Renal pelvis (tissue), 12 donors: Measurements from ENCODE around the gene PDZD7. TPM values are rescaled to one million over a fixed set of nuclear protein-coding genes. Genes with fewer than 3 reads are reported as not detected.

Experiments
- DNase-seq: peaks from one replicate; pipeline ENCODE4 v3.0.0-alpha.2; 2013
- long read RNA-seq, 16 experiments: transcript quantifications; one replicate each; lab custom pipeline, GENCODE V29; 2026
- polyA plus RNA-seq, 3 donors: library from polyadenylated mRNA; unstranded; fragments of 120-200 nt; gene quantifications; one replicate each; pipeline ENCODE4 v1.2.1, GENCODE V29; 2013; ENCODE audit not compliant: insufficient read length in 3 of 3

The PDZD7 gene
- 1 to 10 TPM; 2.8 to 5.6 (median 3.2) TPM for polyA plus RNA-seq
- long read RNA-seq, donor 1: 0 reads
- long read RNA-seq, donor 2, partial matches to known transcripts: 0 of 1 reads
- long read RNA-seq, donor 2, other reads (novel, unspliced or antisense): 0 of 1 reads
- long read RNA-seq, donor 3: 0 reads
- long read RNA-seq, donor 4, partial matches to known transcripts: 43 of 44 reads
- long read RNA-seq, donor 4, other reads (novel, unspliced or antisense): 0 of 44 reads
- long read RNA-seq, donor 5: 0 reads
- long read RNA-seq, donor 6, partial matches to known transcripts: 0 of 1 reads
- long read RNA-seq, donor 6, other reads (novel, unspliced or antisense): 0 of 1 reads
- long read RNA-seq, donor 7: 0 reads
- long read RNA-seq, donor 8: 0 reads
- long read RNA-seq, donor 9, partial matches to known transcripts: 0 of 1 reads
- long read RNA-seq, donor 9, other reads (novel, unspliced or antisense): 0 of 1 reads
- long read RNA-seq, donor 10, partial matches to known transcripts: 0 of 1 reads
- long read RNA-seq, donor 10, other reads (novel, unspliced or antisense): 0 of 1 reads
- long read RNA-seq, donor 11: 0 reads
- long read RNA-seq, donor 12, partial matches to known transcripts: 0 of 1 reads
- long read RNA-seq, donor 12, other reads (novel, unspliced or antisense): 0 of 1 reads
- long read RNA-seq, donor 13, partial matches to known transcripts: 0 of 1 reads
- long read RNA-seq, donor 13, other reads (novel, unspliced or antisense): 0 of 1 reads
- long read RNA-seq, donor 14: 0 reads
- long read RNA-seq, donor 15, partial matches to known transcripts: 0 of 1 reads
- long read RNA-seq, donor 15, other reads (novel, unspliced or antisense): 0 of 1 reads
- long read RNA-seq, donor 16, partial matches to known transcripts: 14 of 28 reads
- long read RNA-seq, donor 16, other reads (novel, unspliced or antisense): 14 of 28 reads

GRCh38 chr10:101031128-101031795, at the start of gene PDZD7, which contains the start of gene SFXN3:
Gene PDZD7 (minus strand): TSS chr10:101031129. CDS start chr10:101030219, 910 bp downstream.
Gene SFXN3 (plus strand): TSS chr10:101031234. CDS start chr10:101034695, 3,461 bp downstream.
- DNase-seq: peak; percentile 90

GRCh38 chr10:101079874-101080273, 48.9 kb upstream of the PDZD7 start:
- no peak for DNase-seq

- no peak for DNase-seq
Observed at GRCh38 chr10:101076630-101077029, 45.7 kb upstream of the PDZD7 start.

GRCh38 chr10:101075775-101076174, 44.8 kb upstream of the PDZD7 start:
- DNase-seq: no peak

DNA sequence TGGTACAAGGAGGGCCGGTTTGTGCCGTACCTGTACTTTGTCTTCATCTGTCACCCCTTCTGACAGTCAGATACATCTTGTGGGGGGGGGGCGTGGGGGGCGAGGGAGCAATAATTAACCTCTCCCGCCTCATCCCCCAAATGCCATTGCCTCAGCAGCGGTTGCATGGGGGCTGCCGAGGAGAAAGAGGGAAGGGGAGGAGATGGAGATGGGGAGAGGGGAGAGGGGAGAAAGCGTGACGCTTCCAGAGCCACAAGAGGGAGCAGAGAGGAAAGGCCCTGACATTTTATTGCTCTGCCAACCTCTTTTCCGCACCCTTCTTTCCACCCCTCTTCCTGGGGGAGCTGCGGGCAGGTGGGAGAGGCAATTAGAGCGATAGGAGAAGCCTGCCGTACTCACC, 42.7 kb upstream of the PDZD7 start:
- DNase-seq: no peak

GRCh38 chr10:101072923-101073322, 42.0 kb upstream of the PDZD7 start:
- DNase-seq: no peak

- DNase-seq: no peak
Observed at GRCh38 chr10:101071885-101072433, 41.0 kb upstream of the PDZD7 start.

GRCh38 chr10:101071267-101071884, 40.4 kb upstream of the PDZD7 start:
- DNase-seq: no peak

- no peak for DNase-seq
Observed at GRCh38 chr10:101070098-101070497, 39.2 kb upstream of the PDZD7 start.

GRCh38 chr10:101069441-101069840, 38.5 kb upstream of the PDZD7 start:
- DNase-seq: no peak

DNA sequence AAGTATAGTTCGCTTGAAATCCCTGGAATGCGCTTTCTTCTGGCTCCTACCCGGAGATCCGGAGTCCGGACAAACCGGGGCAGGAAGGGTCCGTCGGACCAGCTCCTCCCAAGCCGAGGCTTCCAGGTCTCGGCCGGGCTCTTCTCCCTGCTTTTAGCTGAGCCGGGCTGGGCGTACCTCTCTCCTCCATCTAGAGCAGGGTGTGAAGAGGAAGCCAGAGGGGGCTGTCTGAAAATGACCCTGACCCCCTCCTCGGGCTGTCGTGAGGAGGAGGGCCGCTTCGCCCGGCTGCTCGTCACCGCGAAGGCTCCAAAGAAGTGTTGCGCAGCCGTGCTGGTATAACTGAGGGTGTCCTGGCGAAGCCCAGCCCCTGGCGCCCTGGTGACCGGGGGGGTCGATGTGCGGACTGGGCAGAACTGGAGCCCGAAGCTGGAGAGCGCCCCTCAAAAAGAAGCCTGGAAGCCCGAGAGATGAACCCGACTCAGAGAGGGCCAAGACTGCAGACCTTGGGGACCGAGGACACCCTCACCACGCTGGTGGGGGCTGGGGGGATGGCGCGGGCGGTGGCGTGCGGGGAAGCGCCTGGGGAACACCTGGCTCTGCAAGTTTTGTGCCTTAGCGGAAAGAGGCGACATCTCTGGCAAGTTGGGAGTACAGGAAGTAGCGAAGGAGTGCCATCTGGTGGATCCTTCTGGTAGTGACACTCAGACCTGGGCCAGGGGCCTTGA, 36.6 kb upstream of the PDZD7 start:
- peak; percentile 81 for DNase-seq

DNA sequence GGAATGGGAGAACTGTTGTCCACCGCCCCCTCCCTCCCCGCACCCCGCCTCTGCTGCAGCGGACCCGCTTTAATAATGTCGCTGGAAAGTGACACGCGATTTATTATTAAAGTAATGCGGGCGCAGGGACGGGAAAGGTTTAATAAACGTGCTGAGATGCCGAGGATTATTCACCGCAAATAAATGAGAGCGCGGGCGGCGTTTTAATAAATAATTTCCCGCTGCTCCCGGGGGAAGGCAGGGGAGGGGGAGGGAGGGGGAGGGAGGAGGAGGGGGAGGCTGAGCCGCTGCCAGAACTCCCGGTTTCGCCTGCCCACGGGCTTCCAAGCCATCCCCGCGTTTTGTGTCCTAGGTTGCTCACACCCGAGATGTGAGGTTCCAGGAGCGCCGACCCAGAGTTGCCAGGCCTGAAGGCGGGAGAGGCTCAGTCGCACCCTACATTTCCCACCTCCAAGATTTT, 36.0 kb upstream of the PDZD7 start:
- no peak for DNase-seq

DNA sequence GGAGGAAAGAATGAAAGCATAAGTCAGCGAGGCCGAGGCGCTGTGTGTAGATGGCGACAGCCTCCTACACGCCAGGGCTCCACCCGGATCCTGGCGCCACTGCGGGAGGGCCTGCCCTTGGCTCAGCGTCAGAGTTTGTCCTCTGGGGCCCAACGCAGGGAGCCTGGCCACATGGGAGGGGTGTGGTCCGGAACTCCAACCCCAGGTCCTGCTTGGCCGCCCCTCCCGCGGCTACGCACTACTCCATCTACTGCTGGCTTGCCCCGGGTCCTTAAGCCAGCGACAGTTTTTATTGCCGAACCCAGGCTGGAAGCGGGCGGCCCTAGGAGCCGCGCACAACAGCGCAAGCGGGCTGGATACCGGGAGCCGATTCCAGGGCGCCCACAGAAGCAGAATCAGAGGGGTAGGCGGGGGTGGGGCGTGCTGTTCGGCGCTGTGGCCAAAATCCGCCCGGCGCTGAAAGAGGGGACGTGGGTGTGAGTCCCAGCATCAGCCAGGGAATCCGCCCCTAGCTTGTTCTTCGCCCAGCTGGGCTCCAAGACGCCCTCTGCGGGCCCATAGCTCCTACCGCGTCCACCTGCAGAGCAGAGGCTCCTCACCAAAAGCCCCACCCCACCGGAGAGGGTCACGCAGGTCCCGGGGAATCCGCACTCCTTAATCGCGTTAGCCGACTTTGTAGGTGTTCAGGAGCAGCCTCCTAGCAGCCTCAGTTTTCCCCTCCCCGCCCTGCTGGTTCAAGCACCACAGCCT, 35.4 kb upstream of the PDZD7 start:
- no peak for DNase-seq

DNA sequence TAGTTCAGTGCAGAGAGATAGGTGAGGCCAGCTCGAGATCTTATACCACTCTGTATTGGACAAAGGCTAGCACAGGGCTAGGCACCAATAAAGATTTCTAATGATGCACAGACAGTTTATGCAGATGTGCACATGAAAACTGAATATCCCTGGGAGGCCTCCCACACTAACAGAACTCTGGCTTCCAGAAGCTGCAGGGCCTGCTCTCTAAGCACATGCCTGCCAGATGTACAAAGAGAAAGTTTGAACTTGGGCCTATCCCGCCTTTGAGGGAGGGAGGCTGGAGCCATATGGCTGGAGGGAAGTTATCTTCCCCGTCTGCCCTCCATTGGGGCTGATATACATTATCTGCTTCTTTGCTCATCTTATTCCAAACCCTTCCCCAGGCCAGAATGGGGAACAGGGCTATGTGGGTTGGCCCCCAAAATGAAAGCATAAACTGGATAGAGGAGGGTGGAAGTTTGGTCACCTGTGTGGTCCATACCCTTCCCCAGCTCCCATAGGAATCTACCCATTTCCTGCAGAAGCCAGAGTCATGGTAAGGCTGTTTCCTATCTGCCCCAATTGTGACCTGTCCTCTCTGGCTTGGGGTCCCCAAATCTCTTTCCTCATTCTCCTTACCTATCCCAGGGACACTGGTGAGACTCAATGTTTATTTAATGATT, 34.7 kb upstream of the PDZD7 start:
- DNase-seq: no peak

DNA sequence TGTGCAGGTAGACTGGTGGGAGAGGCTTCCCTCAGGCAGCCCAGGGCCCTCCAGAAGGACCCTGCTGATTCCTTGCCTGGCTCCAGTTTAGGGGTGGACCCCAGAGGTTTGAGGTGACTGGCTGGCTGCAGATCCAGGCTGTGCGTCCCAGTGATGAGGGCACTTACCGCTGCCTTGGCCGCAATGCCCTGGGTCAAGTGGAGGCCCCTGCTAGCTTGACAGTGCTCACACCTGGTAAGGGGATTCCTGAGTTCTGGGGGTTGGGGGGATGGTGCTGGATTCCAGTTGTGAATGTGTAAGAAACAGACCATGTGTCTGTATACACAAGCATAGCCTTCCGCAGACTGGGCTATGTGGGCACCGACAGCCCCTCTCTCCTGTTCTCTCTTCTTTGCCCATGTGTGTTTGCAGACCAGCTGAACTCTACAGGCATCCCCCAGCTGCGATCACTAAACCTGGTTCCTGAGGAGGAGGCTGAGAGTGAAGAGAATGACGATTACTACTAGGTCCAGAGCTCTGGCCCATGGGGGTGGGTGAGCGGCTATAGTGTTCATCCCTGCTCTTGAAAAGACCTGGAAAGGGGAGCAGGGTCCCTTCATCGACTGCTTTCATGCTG, 33.6 kb upstream of the PDZD7 start:
- no peak for DNase-seq

DNA sequence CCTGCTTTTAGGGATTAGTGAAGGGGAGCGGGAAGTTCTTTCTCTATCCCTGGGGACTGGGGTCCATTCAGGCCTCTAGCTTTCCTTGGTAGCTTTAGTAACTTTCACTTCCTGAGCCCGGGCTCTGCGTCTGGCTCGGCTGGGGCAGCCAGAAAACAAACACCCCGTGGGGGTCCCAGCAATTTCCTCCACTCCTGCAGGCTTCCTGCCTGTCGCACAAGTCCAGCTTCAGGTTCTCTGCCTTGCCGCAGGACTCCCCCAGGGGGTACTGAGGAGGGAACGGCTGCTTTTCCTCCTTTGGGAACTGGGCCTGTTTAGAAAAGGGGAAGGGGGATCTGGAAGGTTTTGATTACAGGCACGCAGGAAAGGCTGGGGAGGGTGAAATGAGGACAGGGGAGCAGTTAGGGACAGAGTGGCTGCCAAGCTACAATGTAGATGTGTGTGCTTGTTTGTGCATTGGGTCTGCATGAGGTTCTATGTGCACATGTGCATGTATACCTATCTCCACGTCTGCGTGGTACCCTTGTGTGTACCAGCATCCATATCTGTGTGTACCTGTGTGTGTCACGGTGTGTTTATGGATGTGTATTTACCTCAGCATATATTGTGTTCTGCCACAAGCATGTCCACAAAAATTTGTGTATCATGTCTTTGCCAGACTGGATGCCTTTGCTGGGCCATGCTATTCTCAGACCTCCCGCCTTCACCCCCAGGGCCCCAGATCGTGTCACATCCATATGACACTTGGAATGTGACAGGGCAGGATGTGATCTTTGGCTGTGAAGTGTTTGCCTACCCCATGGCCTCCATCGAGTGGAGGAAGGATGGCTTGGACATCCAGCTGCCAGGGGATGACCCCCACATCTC, 32.9 kb upstream of the PDZD7 start:
- no peak for DNase-seq

DNA sequence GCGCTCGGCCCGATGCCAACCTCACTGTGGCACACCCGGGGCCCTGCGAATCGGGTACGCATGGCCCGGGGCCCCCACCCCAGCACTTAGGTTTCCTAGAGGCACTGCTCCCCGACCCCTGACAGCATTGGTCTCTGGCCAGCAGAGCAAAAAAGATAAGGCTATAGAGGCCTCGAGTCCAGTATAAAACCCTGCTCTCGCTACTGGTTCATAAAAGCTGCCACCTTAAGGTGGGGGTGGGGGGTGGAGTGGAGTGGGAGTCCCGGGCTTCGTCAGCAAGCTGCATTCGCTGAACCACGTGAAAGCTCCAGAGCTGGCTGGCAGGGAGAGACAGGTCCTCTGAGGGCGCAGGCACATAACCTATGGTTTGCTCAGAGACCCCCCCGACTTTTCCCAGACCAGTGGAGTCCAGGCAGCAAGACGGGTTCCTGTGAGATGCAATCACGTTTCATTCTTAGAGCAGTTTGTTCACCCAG, 32.2 kb upstream of the PDZD7 start:
- DNase-seq: no peak
